Measurements from ENCODE around the gene NELFCD.

NELFCD gene

GRCh38 chr20:58976061-58976730 is 4.9 kb upstream of the NELFCD start:
- H3K36me3 ChIP-seq (ENCODE audit: control insufficient read depth in 1 of 2, insufficient read depth in 2 of 2, low read depth in 1 of 2, low read length in 2 of 2): no peaks in the 10 kb centered on the region
- H4K8ac ChIP-seq (ENCODE audit: low read length): no peak overlapping the region
- no peak overlapping the region for H2BK5ac ChIP-seq (ENCODE audit: low read depth, low read length, poor library complexity, severe bottlenecking)
- no peaks in the 10 kb centered on the region for H3K27me3 ChIP-seq (ENCODE audit: control insufficient read depth in 1 of 2, insufficient read depth in 1 of 2, low read length in 2 of 2)
- H2BK12ac ChIP-seq (ENCODE audit: low read length in 2 of 2): no peak overlapping the region
- no peak overlapping the region for H3K23ac ChIP-seq (ENCODE audit: low read length in 2 of 2)
- no peak overlapping the region for H4K91ac ChIP-seq (ENCODE audit: low read length)
- H3K4me3 ChIP-seq (ENCODE audit: insufficient read depth in 1 of 2, low read depth in 1 of 2, low read length in 2 of 2): no peak overlapping the region
- no peak overlapping the region for H2AFZ ChIP-seq (ENCODE audit: low read depth, low read length)
- no peaks in the 10 kb centered on the region for H3K4me1 ChIP-seq (ENCODE audit: control insufficient read depth, insufficient read depth, low read depth, low read length)
- no peak overlapping the region for H3K14ac ChIP-seq (ENCODE audit: low read length in 2 of 2)
- no peak overlapping the region for H3K27ac ChIP-seq (ENCODE audit: low read length, poor library complexity, severe bottlenecking)
- no peak overlapping the region for H3K18ac ChIP-seq (ENCODE audit: low read depth in 1 of 2, low read length in 2 of 2)
- WGBS: 90% methylated on average over 2 of the region's 3 CpGs
- H2BK120ac ChIP-seq (ENCODE audit: low read depth, low read length): no peak overlapping the region
- DNase-seq: peak; percentile 5
- no peak overlapping the region for H3K4me2 ChIP-seq (ENCODE audit: low read length, poor library complexity, severe bottlenecking)
- no peak overlapping the region for H2AK5ac ChIP-seq (ENCODE audit: low read length, severe bottlenecking)
- H3K9me3 ChIP-seq (ENCODE audit: control insufficient read depth, low read length): peaks cover 28% of the 10 kb centered on the region
- no peaks in the 10 kb centered on the region for H3K79me1 ChIP-seq (replicated peaks; ENCODE audit: low read length, poor library complexity, severe bottlenecking)
- no peak overlapping the region for H3K4ac ChIP-seq (ENCODE audit: low read depth in 1 of 2, low read length in 2 of 2)
- H2BK15ac ChIP-seq (ENCODE audit: low read depth, poor library complexity, severe bottlenecking): no peak overlapping the region
- H3K9ac ChIP-seq (ENCODE audit: low read length): no peak overlapping the region

GRCh38 chr20:58978351-58979190 is 2.5 kb upstream of the NELFCD start:
- Histone ChIP-seq H3K79me1 (replicated peaks; ENCODE audit: low read length, poor library complexity, severe bottlenecking) (no peaks in the 10 kb centered on the region), H2AFZ (ENCODE audit: low read depth, low read length) (no peak overlapping the region), H3K18ac (ENCODE audit: low read depth in 1 of 2, low read length in 2 of 2) (no peak overlapping the region), H3K27ac (ENCODE audit: low read length, poor library complexity, severe bottlenecking) (no peak overlapping the region), H3K9me3 (ENCODE audit: control insufficient read depth, low read length) (peaks cover 21% of the 10 kb centered on the region), H3K4ac (ENCODE audit: low read depth in 1 of 2, low read length in 2 of 2) (no peak overlapping the region), H3K9ac (ENCODE audit: low read length) (no peak overlapping the region), H3K4me1 (ENCODE audit: control insufficient read depth, insufficient read depth, low read depth, low read length) (peaks cover 8% of the 10 kb centered on the region), H3K23ac (ENCODE audit: low read length in 2 of 2) (no peak overlapping the region), H4K8ac (ENCODE audit: low read length) (no peak overlapping the region), H2AK5ac (ENCODE audit: low read length, severe bottlenecking) (no peak overlapping the region), H4K91ac (ENCODE audit: low read length) (no peak overlapping the region), H2BK12ac (ENCODE audit: low read length in 2 of 2) (no peak overlapping the region), H2BK15ac (ENCODE audit: low read depth, poor library complexity, severe bottlenecking) (no peak overlapping the region), H3K27me3 (ENCODE audit: control insufficient read depth in 1 of 2, insufficient read depth in 1 of 2, low read length in 2 of 2) (no peaks in the 10 kb centered on the region), H2BK5ac (ENCODE audit: low read depth, low read length, poor library complexity, severe bottlenecking) (no peak overlapping the region), H2BK120ac (ENCODE audit: low read depth, low read length) (no peak overlapping the region), H3K14ac (ENCODE audit: low read length in 2 of 2) (no peak overlapping the region), H3K36me3 (ENCODE audit: control insufficient read depth in 1 of 2, insufficient read depth in 2 of 2, low read depth in 1 of 2, low read length in 2 of 2) (no peaks in the 10 kb centered on the region), H3K4me2 (ENCODE audit: low read length, poor library complexity, severe bottlenecking) (no peak overlapping the region), H3K4me3 (ENCODE audit: insufficient read depth in 1 of 2, low read depth in 1 of 2, low read length in 2 of 2) (no peak overlapping the region)
- WGBS: 59% methylated on average over 6 of the region's 6 CpGs
- no peak for DNase-seq

- Histone ChIP-seq H3K36me3 (ENCODE audit: control insufficient read depth in 1 of 2, insufficient read depth in 2 of 2, low read depth in 1 of 2, low read length in 2 of 2) (peaks cover 6% of the 10 kb centered on the region in 2 experiments), H2AK5ac (ENCODE audit: low read length, severe bottlenecking) (no peak overlapping the region), H2BK120ac (ENCODE audit: low read depth, low read length) (peak overlapping the region; percentile 54), H3K9ac (ENCODE audit: low read length) (peak overlapping the region; percentile 92), H2BK15ac (ENCODE audit: low read depth, poor library complexity, severe bottlenecking) (peak overlapping the region; percentile 45), H2AFZ (ENCODE audit: low read depth, low read length) (peak overlapping the region; percentile 51), H2BK5ac (ENCODE audit: low read depth, low read length, poor library complexity, severe bottlenecking) (no peak overlapping the region), H3K4me2 (ENCODE audit: low read length, poor library complexity, severe bottlenecking) (peak overlapping the region; percentile 89), H3K18ac (ENCODE audit: low read depth in 1 of 2, low read length in 2 of 2) (peak overlapping the region in 1 of 2 experiments; percentile 35), H3K79me1 (replicated peaks; ENCODE audit: low read length, poor library complexity, severe bottlenecking) (peaks cover 21% of the 10 kb centered on the region), H3K9me3 (ENCODE audit: control insufficient read depth, low read length) (no peaks in the 10 kb centered on the region), H4K91ac (ENCODE audit: low read length) (no peak overlapping the region), H2BK12ac (ENCODE audit: low read length in 2 of 2) (no peak overlapping the region), H3K27ac (ENCODE audit: low read length, poor library complexity, severe bottlenecking) (peak overlapping the region; percentile 44), H3K4me1 (ENCODE audit: control insufficient read depth, insufficient read depth, low read depth, low read length) (peaks cover 10% of the 10 kb centered on the region), H3K4ac (ENCODE audit: low read depth in 1 of 2, low read length in 2 of 2) (peak overlapping the region in 1 of 2 experiments; percentile 66), H3K23ac (ENCODE audit: low read length in 2 of 2) (no peak overlapping the region), H3K14ac (ENCODE audit: low read length in 2 of 2) (no peak overlapping the region), H3K4me3 (ENCODE audit: insufficient read depth in 1 of 2, low read depth in 1 of 2, low read length in 2 of 2) (peak overlapping the region; percentile 86 to 96), H3K27me3 (ENCODE audit: control insufficient read depth in 1 of 2, insufficient read depth in 1 of 2, low read length in 2 of 2) (no peaks in the 10 kb centered on the region), H4K8ac (ENCODE audit: low read length) (no peak overlapping the region)
- DNase-seq: peak; percentile 33
- WGBS: 7% methylated on average over 15 of the region's 29 CpGs
These were observed 740 bp downstream of the NELFCD start for GRCh38 chr20:58981628-58982364.

Measured in mesenchymal stem cell (in vitro differentiated cells and primary cell).